Retina (tissue), 1 donor: ENCODE results near the gene ANGPTL3.
"Not testable (repeated sequence)": the region's sequence is repeated elsewhere in the genome, so short reads cannot be mapped to it uniquely, and the experiment has no call there.

Experiments used
- DNase-seq: peaks from one replicate; pipeline ENCODE4 v3.0.0-alpha.2; 2016

ANGPTL3 gene, protein sequence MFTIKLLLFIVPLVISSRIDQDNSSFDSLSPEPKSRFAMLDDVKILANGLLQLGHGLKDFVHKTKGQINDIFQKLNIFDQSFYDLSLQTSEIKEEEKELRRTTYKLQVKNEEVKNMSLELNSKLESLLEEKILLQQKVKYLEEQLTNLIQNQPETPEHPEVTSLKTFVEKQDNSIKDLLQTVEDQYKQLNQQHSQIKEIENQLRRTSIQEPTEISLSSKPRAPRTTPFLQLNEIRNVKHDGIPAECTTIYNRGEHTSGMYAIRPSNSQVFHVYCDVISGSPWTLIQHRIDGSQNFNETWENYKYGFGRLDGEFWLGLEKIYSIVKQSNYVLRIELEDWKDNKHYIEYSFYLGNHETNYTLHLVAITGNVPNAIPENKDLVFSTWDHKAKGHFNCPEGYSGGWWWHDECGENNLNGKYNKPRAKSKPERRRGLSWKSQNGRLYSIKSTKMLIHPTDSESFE

DNA sequence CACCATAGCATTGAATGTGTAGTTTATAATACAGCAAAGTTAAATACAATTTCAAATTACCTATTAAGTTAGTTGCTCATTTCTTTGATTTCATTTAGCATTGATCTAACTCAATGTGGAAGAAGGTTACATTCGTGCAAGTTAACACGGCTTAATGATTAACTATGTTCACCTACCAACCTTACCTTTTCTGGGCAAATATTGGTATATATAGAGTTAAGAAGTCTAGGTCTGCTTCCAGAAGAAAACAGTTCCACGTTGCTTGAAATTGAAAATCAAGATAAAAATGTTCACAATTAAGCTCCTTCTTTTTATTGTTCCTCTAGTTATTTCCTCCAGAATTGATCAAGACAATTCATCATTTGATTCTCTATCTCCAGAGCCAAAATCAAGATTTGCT is at the start of gene ANGPTL3:
Gene ANGPTL3, plus strand, starts transcription at position 240 of the 400 bp plus-strand sequence. Its CDS starts 47 bp downstream, at position 287.
- DNase-seq = no peak

- DNase-seq = no peak
Observed at GRCh38 chr1:62561306-62561705, 36.0 kb upstream of the ANGPTL3 start.

DNA sequence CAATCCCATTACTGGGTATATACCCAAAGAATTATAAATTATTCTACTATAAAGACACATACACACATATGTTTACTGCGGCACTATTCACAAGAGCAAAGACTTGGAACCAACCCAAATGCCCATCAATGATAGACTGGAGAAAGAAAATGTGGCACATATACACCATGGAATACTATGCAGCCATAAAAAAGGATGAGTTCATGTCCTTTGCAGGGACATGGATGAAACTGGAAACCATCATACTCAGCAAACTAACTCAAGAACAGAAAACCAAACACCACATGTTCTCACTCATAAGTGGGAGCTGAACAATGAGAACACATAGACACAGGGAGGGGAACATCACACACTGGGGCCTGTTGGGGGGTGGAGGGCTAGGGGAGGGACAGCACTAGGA is 30.1 kb upstream of the ANGPTL3 start:
- DNase-seq = not testable (repeated sequence)

- not testable (repeated sequence) for DNase-seq
Observed at GRCh38 chr1:62567926-62568325, 29.4 kb upstream of the ANGPTL3 start.

- DNase-seq = not testable (repeated sequence)
Observed at GRCh38 chr1:62571517-62571916, 25.8 kb upstream of the ANGPTL3 start.

DNA sequence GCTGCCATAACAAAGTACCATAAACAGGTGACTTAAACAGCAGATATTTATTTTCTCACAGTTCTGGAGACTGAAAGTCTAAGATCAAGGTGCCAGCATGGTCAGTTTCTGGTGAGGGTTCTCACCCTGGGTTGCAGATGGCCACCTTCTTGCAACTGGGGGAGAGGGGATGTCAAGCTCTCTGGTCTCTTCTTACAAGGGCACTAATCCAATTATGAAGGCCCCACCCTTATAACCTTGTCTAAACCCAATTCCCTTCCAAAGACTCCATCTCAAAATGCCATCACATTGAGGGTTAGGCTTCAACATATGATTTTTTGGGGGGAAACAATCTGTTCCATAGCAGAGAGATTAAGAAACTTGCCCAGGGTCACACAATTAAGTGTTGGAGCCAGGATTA is 24.8 kb upstream of the ANGPTL3 start:
- DNase-seq = no peak

GRCh38 chr1:62573675-62574074 is 23.6 kb upstream of the ANGPTL3 start:
- DNase-seq = no peak

DNA sequence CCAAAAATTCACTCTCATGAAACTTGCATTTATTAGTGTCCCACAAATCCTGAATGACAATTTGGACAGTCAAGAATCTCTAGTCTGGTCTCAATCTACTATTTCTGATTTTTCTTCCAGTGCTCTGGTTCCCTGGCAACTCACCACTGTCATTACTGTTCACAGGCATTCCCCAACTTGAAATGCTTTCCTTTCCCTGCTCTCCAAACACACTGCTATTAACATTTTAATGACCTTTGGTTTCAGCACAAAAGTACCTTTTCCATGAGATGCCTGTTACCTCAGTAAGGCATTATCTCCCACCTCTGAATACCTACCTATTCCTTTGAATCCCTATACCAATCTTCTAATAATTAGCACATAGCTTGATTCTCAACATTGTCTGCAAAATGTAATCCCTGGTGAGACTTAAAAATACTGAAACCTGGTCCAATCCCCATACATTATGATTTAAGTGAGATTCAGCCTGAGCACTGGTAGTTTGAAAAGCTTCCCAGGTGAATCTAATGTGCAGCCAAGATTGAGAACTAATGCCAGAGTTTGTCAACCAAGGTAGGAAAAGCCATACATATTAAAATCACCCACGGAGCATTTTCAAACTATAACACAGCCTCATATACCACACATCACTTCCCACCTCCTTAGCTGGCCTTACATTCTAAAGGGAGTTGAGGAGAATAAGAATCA is 11.7 kb upstream of the ANGPTL3 start:
- DNase-seq = no peak

GRCh38 chr1:62588000-62588399 is 9.3 kb upstream of the ANGPTL3 start:
- DNase-seq = no peak

- DNase-seq = no peak
Observed at GRCh38 chr1:62589321-62589720, 8.0 kb upstream of the ANGPTL3 start.

GRCh38 chr1:62590255-62590969 is 6.9 kb upstream of the ANGPTL3 start:
- DNase-seq = no peak

DNA sequence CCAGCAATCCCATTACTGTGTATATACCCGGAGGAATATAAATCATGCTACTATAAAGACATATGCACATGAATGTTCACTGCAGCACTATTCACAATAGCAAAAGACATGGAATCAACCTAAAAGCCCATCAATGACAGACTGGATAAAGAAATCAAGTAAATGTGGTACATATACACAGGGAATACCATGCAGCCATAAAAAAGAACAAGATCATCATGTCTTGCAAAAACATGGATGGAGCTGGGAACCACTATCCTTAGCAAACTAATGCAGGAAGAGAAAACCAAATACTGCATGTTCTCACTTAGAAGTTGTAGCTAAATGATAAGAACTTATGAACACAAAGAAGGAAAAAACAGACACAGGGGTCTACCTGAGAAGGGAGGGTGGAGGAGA is 6.4 kb upstream of the ANGPTL3 start:
- no peak for DNase-seq

DNA sequence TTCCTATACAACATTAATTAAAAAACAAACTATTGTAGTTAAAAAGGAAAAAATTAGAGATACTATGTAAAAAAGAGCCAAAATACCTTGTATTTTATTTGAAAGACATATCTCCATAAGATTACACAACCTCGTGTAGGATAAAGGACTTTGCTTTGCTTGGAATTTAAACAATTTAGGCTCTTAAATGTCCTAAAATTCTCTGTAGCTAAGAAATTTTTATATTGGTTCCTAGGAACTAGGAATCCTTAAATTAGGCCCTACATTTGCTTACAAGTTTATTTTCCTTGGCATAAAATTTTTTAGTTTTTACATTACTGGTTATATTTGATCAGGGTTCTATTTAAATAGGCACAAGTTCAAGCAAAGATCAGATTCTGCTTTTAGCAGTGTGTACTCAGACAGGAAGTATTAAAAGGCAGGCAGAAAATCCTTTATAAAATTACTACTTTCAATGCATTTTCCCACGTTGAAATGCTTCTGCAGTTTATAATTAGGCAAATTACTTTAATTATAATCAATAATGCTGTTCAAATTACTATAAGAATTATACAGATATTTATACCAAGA is 3.4 kb upstream of the ANGPTL3 start:
- no peak for DNase-seq

DNA sequence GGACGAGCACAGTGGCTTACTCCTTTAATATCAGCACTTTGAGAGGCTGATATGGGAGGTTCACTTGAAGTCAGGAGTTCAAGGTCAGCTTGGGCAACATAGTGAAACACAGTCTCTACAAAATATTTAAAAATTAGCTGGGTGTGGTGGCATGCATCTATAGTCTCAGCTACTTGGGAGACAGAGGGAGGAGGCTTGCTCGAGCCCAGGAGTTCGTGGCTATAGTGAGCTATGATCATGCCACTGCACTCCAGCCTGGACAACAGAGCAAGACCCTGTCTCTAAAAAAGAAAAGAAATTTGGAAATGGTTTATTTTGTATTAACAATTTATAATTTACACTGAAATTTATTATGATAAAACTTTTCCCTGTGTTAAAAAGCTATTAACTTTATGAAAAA is 1.7 kb upstream of the ANGPTL3 start:
- no peak for DNase-seq

- no peak for DNase-seq
Observed at GRCh38 chr1:62599044-62599443, 1.7 kb downstream of the ANGPTL3 start.

- DNase-seq = no peak
Observed at GRCh38 chr1:62601457-62601856, 4.1 kb downstream of the ANGPTL3 start.

GRCh38 chr1:62608905-62609304 is 11.6 kb downstream of the ANGPTL3 start:
- no peak for DNase-seq

- not testable (repeated sequence) for DNase-seq
Observed at GRCh38 chr1:62610588-62610987, 13.3 kb downstream of the ANGPTL3 start.

DNA sequence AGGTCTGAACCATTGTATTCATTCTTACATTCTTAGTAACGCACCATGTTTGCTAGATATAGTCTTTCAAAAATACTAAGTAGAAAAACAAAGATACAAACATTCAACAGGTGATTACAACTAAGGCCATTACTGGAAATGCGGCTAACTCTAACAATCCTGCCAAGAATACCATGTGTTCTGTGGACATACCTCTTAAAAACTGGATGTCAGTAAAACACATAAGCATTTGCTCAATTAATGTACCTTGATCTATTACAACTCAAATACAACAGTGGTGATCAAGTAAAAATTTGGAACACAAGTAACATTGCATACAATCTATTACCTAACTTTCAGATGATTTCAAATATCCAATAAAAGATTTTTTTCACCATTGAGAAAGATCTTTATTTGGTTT is 15.4 kb downstream of the ANGPTL3 start:
- DNase-seq = no peak

GRCh38 chr1:62613325-62613727 is 16.0 kb downstream of the ANGPTL3 start:
- DNase-seq = no peak

DNA sequence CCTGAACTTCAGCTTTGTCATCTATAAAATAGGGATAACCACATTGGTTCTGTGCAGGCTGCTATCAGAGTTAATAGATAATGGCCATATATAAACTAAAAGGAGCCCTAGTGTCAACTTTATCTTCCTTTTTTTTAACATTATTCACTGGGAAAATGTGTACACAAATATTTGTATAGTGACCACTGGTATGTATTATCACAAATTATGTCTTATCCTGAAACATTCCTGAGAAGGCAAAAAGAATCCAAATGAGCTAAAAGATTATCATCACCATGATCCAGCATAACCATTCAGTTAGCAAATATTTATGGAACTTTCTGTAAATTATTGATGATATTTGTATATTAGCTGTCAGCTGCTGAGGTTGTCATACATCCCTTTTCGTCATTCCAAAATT is 16.6 kb downstream of the ANGPTL3 start:
- no peak for DNase-seq

DNA sequence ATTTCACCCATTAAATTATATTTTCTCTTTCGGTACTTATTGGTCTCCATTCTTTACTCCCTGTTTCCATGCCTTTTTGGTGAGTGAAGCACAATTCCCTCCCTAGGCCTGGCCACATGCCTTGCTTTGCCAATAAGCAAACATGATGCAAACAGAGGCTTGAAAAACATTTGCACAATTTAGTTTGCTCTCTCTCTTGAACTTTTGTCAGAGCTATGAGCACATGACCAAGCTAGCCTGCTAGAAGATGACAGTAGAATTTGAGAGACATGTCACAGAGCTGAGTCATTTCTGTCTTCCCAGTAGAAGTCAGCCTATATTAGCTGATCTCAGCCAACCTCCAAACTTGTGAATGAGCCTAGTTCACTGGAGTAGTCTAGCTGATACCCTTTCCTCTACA is 24.6 kb downstream of the ANGPTL3 start:
- no peak for DNase-seq

DNA sequence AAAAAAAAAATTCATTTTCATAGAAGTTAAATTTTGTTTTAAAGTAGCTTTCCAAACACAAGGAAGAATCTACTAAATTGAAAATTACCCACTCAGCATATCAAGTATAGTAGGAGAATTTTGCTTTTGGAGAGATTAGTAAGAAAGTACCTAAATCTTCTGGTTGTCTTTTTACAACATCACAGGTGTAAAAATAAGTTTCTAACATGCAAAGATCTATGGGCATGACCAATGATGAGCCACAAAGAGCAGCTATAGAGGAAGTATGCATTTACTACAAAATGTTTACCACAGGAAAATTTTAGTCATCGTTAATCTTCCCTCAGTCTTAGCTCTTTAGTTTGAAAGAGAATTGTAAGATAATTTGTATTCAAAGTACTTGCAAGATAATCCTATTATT is 28.1 kb downstream of the ANGPTL3 start:
- no peak for DNase-seq
